Vagina (tissue), 2 donors: ENCODE measurements around the gene UBE2I.

Experiments
- POLR2A ChIP-seq, 2 donors: fragments of 450-650 bp; IDR thresholded peaks; one replicate each; pipeline ENCODE4 v1.6.1; 2017; ENCODE audit warnings: antibody characterized with exemption in 2 of 2, mild to moderate bottlenecking in 2 of 2, moderate library complexity in 2 of 2
- POLR2AphosphoS5 ChIP-seq, 2 donors: sonication (generic); formaldehyde crosslinking; IDR thresholded peaks; one replicate each; pipeline ENCODE4 v1.9.0; 2017; ENCODE audit warnings: antibody characterized with exemption in 2 of 2, mild to moderate bottlenecking in 2 of 2, low read depth in 1 of 2; ENCODE audit not compliant: insufficient read depth in 1 of 2
- TF ChIP-seq, protein P1 (sequence below), 3 experiments: fragments of 450-650 bp in 2 of 3; fragments of 200-600 bp in 1 of 3; sonication (generic) in 1 of 3; IDR thresholded peaks; one replicate each; pipeline ENCODE4 v1.5.1; 2017 to 2019; ENCODE audit warnings: antibody characterized with exemption in 3 of 3, mild to moderate bottlenecking in 2 of 3, moderate library complexity in 2 of 3

DNA sequence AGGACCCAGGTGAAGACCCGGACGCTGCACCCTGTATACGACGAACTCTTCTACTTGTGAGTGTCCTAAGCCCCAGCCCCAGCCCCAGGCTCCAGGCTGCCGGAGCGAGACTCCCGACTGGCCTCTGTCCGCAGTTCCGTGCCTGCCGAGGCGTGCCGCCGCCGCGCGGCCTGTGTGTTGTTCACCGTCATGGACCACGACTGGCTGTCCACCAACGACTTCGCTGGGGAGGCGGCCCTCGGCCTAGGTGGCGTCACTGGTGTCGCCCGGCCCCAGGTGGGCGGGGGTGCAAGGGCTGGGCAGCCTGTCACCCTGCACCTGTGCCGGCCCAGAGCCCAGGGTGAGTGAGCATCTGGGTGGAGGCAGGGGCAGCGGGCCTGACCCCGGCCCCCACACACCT lies 38.5 kb downstream of the UBE2I start:
- TF ChIP-seq POLR2A (IDR thresholded peaks at IDR 0.05) (no peak), POLR2AphosphoS5 (IDR thresholded peaks at IDR 0.05; ENCODE audit: insufficient read depth in 1 of 2, low read depth in 1 of 2) (no peak)
- TF ChIP-seq, protein P1, sequence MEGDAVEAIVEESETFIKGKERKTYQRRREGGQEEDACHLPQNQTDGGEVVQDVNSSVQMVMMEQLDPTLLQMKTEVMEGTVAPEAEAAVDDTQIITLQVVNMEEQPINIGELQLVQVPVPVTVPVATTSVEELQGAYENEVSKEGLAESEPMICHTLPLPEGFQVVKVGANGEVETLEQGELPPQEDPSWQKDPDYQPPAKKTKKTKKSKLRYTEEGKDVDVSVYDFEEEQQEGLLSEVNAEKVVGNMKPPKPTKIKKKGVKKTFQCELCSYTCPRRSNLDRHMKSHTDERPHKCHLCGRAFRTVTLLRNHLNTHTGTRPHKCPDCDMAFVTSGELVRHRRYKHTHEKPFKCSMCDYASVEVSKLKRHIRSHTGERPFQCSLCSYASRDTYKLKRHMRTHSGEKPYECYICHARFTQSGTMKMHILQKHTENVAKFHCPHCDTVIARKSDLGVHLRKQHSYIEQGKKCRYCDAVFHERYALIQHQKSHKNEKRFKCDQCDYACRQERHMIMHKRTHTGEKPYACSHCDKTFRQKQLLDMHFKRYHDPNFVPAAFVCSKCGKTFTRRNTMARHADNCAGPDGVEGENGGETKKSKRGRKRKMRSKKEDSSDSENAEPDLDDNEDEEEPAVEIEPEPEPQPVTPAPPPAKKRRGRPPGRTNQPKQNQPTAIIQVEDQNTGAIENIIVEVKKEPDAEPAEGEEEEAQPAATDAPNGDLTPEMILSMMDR (IDR thresholded peaks at IDR 0.05), result no peak
